HFFc6 (cell line): Measurements from ENCODE around the gene TMEM255B. TPM values are rescaled to one million over a fixed set of nuclear protein-coding genes. Genes with fewer than 3 reads are reported as not detected.
A peak's percentile ranks its signal among the peaks of the same experiment; 100 is the strongest.

Experiments
- DNase-seq: peaks from one replicate; pipeline ENCODE4 v3.0.0-alpha.2; 2018
- H3K27ac Mint-ChIP-seq: 2 replicates; pipeline ENCODE4 v1.8.0; 2020; ENCODE audit warnings: mild to moderate bottlenecking, mixed read lengths
- H3K27me3 Mint-ChIP-seq: 2 replicates; pipeline ENCODE4 v1.8.0; 2021; ENCODE audit warnings: mild to moderate bottlenecking, moderate library complexity, mixed read lengths; ENCODE audit not compliant: insufficient read depth
- H3K36me3 Mint-ChIP-seq: 2 replicates; pipeline ENCODE4 v1.8.0; 2021; ENCODE audit warnings: low read depth, mixed read lengths
- H3K4me1 Mint-ChIP-seq: 2 replicates; pipeline ENCODE4 v1.8.0; 2020; ENCODE audit warnings: low read depth, mixed read lengths
- H3K4me3 Mint-ChIP-seq: 2 replicates; pipeline ENCODE4 v1.8.0; 2020; ENCODE audit warnings: mild to moderate bottlenecking, moderate library complexity, mixed read lengths
- H3K9me3 Mint-ChIP-seq: 2 replicates; pipeline ENCODE4 v1.8.0; 2020; ENCODE audit warnings: mild to moderate bottlenecking, mixed read lengths
- CTCF ChIP-seq: fragments of 200-600 bp; sonication (generic); IDR thresholded peaks from 2 replicates; pipeline ENCODE4 v1.5.0; 2021; ENCODE audit warnings: antibody characterized with exemption, mild to moderate bottlenecking
- total RNA-seq, 6 experiments: library from RNA; stranded (reverse); fragmentation: NEBNext Ultra II Directional; extraction: Animal tissue kit (Norgen Biotek cat#: 25700); gene quantifications; 2 replicates in 1 of 6; 3 replicates in 5 of 6; pipeline ENCODE4 v1.2.3, GENCODE V29; 2021

Gene TMEM255B
- total RNA-seq, 6 experiments from 2014 or later = 8.2 to 10.3 (median 9.1) TPM

- H3K27me3 Mint-ChIP-seq = peaks cover 21% of the 10 kb centered on the region
- H3K4me1 Mint-ChIP-seq = peaks cover 35% of the 10 kb centered on the region
- H3K36me3 Mint-ChIP-seq = peaks cover 28% of the 10 kb centered on the region; the same call in 1 of the 2 replicates
- no peaks in the 10 kb centered on the region for H3K9me3 Mint-ChIP-seq
- peak; percentile 82 for DNase-seq
- peak; percentile 7; the same call in 1 of the 2 replicates for TF ChIP-seq CTCF
- peak overlapping the region; percentile 61 for H3K27ac Mint-ChIP-seq
- no peak overlapping the region for H3K4me3 Mint-ChIP-seq
Observed at GRCh38 chr13:113835461-113836270, 76.6 kb downstream of the TMEM255B start.

- peak; percentile 92 for DNase-seq
- peaks cover 28% of the 10 kb centered on the region; the same call in 1 of the 2 replicates for H3K36me3 Mint-ChIP-seq
- peaks cover 37% of the 10 kb centered on the region for H3K4me1 Mint-ChIP-seq
- H3K27ac Mint-ChIP-seq = peak overlapping the region; percentile 99
- H3K4me3 Mint-ChIP-seq = peak overlapping the region; percentile 87
- peaks cover 24% of the 10 kb centered on the region for H3K27me3 Mint-ChIP-seq
- H3K9me3 Mint-ChIP-seq = no peaks in the 10 kb centered on the region
- no peak for TF ChIP-seq CTCF
Observed at GRCh38 chr13:113836768-113837559, 77.9 kb downstream of the TMEM255B start.

- Mint-ChIP-seq H3K4me1 (peaks cover 40% of the 10 kb centered on the region), H3K9me3 (no peaks in the 10 kb centered on the region), H3K36me3 (peaks cover 31% of the 10 kb centered on the region; the same call in 1 of the 2 replicates), H3K4me3 (peak overlapping the region; percentile 87), H3K27me3 (peaks cover 26% of the 10 kb centered on the region), H3K27ac (peak overlapping the region; percentile 99)
- no peak for TF ChIP-seq CTCF
- DNase-seq = peak; percentile 98
Observed at GRCh38 chr13:113837560-113838355, 78.7 kb downstream of the TMEM255B start.

DNA sequence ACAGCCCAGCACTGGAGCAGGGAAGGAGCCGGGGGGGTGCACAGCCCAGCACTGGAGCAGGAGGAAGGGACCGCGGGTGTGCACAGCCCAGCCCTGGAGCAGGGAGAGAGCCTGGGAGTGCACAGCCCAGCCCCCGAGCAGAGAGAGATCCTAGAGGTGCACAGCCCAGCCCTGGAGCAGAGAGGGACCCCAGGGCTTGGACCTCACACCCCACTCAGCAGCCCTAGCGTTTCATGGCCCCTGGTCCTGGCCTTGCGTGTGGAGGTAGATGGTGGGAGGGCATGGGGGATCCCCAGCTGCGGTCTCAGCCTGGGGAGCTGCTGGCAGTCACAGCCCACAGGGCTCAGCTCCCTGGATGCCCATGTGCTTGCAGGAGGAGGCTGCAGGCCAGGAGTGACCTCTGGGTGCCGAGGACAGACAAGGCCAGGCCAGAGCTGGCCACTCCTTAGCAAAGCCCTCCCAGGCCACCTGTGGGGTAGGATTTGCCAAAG is 79.7 kb downstream of the TMEM255B start:
- H3K27ac Mint-ChIP-seq = peak overlapping the region; percentile 52
- no peaks in the 10 kb centered on the region for H3K9me3 Mint-ChIP-seq
- peaks cover 40% of the 10 kb centered on the region for H3K4me1 Mint-ChIP-seq
- H3K27me3 Mint-ChIP-seq = peaks cover 29% of the 10 kb centered on the region
- H3K36me3 Mint-ChIP-seq = peaks cover 23% of the 10 kb centered on the region; the same call in 1 of the 2 replicates
- H3K4me3 Mint-ChIP-seq = peak overlapping the region; percentile 53
- DNase-seq = no peak
- TF ChIP-seq CTCF = no peak
